NCI-H446 treated with DMSO at 0.1 percent for 48 hours (cell line): ENCODE results near the gene SFSWAP.
"Not testable (repeated sequence)": the region's sequence is repeated elsewhere in the genome, so short reads cannot be mapped to it uniquely, and the experiment has no call there.

Experiments
- DNase-seq: peaks from one replicate; lab custom pipeline; 2025; lab: John Stamatoyannopoulos, UW

SFSWAP gene

DNA sequence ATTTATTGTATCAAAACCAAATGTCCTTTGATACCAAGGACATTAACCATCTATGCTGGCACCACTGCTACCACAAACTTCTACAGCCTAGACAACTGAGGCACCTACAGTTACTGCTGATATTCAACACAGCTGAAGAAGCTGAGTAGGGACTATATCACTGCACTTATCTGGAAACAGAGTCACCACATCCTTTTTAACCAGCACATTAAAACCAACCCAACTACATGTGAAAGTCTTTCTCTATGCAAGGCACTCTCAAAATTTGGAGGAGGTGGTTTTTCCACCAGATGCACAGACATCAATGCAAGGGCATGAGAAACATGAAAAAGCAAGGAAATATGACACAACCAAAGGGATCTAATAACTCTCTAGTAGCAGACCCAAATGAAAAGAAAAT is 7.7 kb upstream of the SFSWAP start:
- no peak for DNase-seq

DNA sequence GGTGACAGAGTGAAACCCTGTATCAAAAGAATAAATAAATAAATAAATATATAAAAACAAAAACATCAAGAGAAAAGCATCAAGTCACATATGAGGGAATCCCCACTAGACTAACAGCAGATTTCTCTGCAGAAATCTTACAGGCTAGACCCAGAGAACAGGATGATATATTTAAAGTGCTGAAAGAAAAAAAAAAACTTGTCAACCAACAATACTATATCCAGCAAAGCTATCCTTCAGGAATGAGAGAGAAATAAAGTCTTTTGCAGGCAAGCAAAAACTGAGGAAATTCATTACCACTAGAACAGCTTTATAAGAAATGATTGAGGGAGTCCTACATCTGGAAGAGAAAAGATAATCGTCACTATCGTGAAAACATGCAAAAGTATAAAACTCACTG is 6.4 kb upstream of the SFSWAP start:
- no peak for DNase-seq

GRCh38 chr12:131706709-131707108 is 4.2 kb upstream of the SFSWAP start:
- not testable (repeated sequence) for DNase-seq

DNA sequence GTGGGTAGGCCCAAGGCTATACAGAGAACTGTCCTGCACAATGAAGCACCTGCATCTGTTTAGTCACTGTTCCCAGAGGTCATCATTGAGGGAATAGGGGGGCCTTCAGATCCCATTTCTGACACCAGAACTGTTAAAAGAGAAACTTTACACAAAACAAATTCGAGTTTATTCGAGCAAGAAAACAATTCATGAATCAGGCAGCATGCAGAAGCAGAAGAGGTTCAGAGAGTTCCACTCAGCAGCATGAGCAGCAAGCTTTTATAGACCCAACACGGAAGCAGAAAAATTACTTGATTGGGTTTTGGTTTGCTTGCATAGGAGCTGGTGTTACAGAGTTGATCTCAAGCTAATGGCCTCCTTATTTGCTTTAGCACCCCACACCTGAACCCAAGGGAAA is 1.7 kb upstream of the SFSWAP start:
- no peak for DNase-seq

DNA sequence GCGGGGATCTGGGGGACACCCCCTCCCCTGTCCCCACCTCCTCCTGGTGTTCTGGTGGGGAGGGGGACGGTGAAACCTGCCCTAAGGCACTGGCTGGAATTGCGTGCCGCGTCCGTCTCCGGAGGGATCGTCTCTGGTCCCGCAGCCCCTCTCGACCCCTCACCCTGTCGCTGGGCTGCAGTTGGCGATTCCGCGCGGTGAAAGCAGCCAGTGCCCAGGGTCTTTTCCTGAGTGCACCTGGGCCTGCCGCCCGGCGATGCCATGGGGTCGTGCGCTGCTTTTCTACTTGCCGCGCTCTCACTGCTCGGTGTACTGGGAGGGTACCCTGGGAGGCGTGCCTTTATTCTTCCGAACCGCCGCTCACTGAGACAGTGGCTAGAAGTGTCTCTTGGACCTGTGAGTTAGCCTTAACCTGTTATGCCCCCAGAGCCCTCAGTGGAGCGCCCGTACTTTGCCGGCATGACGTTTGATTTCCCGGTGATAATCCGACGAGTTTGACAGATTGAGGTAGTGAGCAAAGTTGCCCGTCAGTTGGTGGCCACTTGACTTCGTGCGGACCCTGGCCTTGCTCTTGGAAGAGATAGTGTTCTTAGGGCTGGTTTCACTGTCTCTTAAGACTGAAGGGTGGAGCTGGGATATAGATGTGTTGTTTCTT is 788 bp downstream of the SFSWAP start:
- no peak for DNase-seq

DNA sequence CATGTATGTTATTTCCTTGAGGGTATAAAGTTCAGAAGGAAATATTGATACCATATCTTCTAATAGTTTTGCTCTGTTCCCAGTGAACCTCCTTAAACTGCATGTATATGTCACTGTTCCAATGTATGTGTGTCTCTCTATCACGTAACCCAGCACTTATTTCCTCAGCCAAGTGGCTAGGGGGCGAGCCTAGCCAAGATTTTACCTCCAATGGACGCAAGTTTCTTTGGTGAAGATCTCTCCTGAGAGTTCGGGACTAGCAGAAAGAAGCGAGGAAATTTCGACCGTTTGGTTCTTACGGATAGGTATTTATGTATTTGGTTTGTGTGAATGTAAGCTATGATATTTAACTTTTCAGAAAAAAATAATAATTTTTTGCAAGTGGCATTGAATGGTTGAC is 2.5 kb downstream of the SFSWAP start:
- DNase-seq = no peak

- no peak for DNase-seq
Observed at GRCh38 chr12:131714759-131715158, 3.9 kb downstream of the SFSWAP start.

DNA sequence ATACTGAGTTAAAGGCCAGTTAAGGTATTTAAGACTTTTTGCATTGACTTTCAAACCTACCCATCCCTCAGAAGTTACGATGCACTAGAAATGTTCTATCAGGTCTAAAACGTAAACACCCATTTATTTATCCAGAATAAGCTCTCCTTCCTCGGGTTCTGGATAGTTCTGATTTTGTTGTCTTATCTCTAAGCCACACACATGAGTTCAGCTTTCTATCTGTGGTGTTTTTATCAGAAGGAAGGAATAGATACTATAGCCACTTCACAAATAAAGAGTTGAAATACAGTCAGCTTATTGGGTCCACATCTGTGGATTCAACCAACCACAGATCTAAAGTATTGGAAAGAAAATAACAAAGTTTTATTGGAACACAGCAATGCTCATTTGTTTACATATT is 5.4 kb downstream of the SFSWAP start:
- no peak for DNase-seq

DNA sequence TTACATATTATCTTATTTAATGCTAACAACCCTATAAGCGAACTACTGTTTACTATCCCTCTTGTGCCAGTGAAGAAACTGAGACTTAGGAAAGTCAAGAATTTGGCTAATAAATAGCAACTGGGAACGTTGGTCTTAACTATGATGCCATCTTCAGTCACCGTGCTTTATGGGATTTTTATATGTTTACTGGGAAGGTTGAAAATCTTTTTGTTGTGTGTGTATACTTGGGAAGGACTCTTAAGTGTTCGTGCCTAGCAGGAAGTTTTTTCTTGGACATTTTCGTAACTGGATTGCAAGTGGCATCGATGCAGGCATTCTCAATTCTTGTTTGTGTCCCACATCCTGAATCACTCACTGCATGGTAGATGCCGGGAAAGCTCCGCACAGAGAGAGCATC is 9.4 kb downstream of the SFSWAP start:
- no peak for DNase-seq

DNA sequence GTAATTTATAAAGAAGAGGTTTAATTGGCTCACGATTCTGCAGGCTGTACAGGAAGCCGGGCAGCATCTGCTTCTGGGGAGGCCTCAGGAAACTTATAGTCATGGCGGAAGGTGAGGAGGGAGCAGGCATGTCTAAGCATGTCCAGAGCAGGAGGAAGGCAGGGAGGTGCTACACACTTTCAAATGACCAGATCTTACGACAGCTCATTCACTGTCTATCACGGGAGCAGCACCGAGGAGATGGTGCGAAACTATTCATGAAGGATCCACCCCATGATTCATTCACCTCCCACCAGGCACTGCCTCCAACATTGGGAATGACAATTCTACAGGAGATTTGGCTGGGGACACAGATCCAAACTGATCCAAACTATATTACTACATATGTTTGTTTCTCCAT is 10.0 kb downstream of the SFSWAP start:
- no peak for DNase-seq

DNA sequence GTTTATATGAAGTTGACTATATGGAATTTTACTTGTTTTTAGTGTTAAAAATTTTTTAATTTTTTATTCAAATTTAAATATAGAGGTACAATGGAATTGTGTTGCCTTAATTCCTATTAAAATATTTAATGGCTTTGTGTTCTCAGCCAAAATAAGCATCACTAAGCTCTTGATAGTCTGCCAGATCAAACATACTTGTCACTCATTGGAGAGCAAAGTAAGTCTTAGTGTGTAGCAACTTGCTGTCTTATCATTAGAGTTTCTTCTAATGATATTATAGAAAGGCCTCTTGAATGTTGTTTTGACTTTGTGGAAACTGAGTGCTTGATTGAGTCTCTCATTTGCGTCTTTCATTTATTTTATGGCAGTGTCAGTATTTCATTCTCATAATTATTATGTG is 10.7 kb downstream of the SFSWAP start:
- no peak for DNase-seq

- no peak for DNase-seq
Observed at GRCh38 chr12:131723532-131723931, 12.6 kb downstream of the SFSWAP start.

GRCh38 chr12:131724534-131724933 is 13.6 kb downstream of the SFSWAP start:
- DNase-seq = no peak

DNA sequence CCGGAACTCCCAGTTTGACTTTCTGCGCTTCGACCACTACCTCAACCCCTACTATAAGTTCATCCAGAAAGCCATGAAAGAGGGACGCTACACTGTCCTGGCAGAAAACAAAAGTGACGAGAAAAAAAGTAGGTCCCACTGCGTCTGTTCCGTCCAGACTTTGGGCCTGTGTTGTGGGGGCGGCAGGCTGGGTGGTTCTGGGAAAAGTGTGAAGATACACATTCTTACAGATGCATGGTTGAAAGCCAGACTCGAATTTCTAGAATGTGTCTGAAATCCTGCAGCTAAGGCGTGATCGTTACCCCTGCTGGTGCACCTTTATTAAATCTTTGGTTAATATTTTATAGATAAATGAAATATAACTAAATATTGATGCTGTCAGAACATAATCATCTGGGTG is 14.6 kb downstream of the SFSWAP start:
- DNase-seq = no peak

DNA sequence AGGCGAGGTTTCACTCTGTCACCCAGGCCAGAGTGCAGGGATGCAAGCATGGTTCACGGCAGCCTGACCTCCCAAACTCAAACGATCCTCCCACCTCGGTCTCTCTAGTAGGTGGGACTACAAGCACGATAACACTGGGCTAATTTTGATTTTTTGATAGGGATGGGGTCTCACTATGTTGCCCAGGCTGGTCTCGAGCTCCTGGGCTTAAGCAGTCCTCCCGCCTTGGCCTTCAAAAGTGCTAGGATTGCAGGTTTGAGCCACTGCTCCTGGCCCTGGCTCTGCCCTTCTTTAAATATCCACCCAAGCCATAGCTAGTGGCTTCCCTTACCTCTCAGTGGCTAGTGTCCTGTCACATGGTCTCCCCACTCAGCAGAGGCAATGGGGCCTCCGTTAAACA is 17.8 kb downstream of the SFSWAP start:
- DNase-seq = no peak

DNA sequence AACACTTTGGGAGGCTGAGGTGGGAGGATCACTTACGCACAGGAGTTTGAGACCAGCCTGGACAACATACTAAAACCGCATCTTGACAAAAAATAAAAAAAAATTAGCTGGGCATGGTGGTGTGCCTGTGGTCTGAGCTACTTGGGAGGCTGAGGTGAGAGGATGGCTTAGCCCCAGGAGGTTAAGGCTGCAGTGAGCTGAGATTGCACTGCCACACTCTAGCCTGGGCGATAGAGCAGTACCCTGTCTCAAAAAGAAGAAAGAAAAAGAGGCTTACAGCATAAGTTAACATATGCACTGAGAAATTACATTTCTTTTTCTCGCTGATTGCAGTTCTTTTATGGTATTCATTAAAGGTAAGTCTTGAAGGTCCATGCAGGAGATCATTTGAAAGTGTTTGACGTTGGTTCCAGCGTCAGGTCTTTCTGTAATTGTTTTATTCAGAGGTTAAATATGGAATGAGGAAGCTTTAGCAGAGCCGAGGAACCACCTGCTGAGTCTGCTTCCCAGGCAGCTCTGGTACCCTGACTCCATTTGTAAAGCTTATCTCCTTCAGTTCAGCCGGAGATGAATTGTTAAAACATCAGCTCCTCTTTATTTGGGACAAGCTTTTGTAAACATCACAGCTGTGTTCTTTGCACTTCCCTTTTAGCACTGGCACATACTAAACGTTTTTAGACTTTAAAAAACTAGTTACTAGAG is 18.5 kb downstream of the SFSWAP start:
- DNase-seq = no peak

DNA sequence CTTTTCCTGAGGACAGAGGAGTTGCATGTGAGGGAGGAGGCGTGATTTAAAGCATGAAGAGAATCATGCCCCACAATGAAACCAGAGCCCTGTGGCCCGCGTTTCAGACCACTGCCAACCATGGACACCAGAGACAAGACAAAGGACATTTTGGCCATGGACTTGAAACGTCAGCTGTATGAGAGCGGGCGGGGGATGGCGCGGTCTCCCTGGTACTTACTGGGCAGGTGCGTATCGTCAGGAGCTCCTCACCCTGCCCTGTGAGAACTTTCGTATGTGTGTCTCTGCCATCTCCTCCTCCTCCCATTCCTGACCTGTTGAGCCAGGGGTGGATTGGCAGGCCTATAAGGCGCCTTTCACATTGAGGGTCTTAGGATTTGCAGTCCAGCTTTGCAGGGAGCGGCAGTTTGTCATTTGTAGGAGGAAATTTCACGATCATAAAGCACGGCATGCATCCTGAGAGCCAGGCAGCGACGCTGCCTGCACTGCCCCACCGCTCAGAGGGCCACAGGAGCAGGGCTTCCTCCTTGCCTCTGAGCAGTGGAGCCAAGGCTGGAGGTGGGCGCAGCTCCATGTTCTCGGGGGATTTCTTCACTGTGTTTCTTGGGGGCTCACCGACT is 22.2 kb downstream of the SFSWAP start:
- no peak for DNase-seq

- DNase-seq = no peak
Observed at GRCh38 chr12:131733874-131734273, 23.0 kb downstream of the SFSWAP start.

DNA sequence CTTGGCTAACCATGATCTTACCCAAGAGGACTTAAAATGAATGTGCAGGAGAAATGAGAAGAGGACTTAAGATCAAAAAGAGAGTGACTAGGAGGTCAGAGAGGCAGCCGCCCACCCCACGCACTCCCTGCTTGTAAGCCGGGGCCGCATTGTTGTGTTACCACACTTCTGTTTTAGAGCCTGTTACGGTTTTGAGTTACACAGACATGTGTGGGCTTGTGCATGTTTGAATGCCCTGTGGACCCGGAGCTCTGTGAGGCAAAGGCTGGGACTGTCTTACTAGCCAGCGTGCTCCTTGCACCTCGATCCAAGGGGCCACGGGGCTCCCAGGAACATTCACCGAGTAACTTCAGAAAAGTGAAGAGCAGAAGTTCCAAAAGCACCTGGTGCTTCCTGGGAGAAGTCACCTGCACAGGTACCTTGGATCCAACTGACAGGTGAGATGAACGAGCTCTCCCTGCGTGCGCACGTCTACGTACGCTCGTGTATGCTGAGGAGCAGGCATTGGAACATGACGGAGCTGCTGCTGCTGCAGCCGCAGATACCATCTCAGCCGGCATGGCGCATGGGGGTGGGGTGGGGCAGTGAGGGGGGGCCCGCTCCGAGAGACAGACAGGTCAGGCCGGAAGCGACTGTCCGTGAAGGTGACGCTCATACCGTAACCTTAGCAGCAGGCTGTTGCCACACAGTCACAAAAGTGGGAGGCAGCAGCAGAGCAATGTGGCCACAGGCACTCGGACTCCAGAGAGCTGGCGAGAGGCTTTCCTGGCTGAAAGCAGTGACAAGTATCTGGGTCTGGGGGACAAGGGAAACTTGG is 23.7 kb downstream of the SFSWAP start:
- no peak for DNase-seq

- no peak for DNase-seq
Observed at GRCh38 chr12:131735153-131735456, 24.2 kb downstream of the SFSWAP start.

DNA sequence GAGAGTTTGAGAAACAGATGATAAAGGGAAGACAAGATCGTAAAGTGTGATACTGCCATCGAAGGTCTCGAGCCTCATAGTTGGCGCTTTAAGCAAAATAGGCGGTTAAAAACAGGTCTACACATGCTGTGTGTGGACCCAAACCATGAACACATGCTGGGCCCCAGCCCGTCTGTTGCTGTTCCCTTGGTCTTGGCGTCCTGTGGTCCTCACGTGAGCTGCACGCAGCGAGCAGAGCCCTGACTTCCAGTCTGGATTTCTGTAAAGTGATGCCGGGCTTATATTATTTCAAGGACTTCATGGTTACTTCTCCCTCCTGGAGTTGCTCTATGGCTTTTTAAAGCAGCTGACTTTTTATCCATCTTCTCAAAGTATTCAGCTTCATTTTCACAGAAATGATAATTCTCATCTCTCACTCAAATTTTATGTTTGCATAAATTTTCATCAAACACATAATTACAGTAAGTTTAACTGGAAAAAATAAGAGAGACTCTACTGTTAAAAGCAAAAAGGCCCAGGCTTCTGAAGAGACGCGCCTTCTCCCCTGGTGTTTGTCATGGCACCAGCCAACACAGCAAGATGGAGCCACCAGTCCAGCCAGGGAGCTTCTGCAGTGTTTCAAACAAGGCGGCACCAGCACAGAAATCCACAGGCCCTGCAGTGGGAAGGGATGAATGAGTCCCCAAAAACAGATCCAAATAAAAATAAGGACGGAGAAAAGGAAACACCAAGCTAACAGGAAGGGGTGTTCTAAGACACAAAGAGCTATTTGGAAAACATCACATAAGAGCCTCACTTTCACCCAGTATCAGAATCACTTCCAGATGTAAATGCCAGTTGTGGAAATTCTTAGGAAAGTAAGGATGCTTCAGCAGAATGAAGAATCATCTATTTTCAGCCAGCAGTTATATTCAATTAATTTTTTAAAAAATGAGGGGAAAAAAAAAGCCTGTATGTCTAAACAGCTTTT is 24.9 kb downstream of the SFSWAP start:
- no peak for DNase-seq
